Measurements from ENCODE around the gene SLCO1A2.
"Not testable (repeated sequence)": the region's sequence is repeated elsewhere in the genome, so short reads cannot be mapped to it uniquely, and the experiment has no call there.

Gene SLCO1A2

GRCh38 chr12:21372602-21373001 is 37.9 kb upstream of the SLCO1A2 start, which contains the start of gene IAPP:
TSS of gene IAPP (plus strand) at chr12:21372902. CDS start at chr12:21373352, 450 bp downstream.
- Histone ChIP-seq H4K20me1 (ENCODE audit: insufficient read depth) (no peaks in the 10 kb centered on the region), H3K4me1 (ENCODE audit: low read depth, poor library complexity, severe bottlenecking) (no peaks in the 10 kb centered on the region), H3K9ac (no peak within 1 kb of the TSS), H3K27me3 (ENCODE audit: insufficient read depth, low read depth) (no peaks in the 10 kb centered on the region), H3K4me2 (no peak within 1 kb of the TSS), H3K4me3 (IDR thresholded peaks at IDR 0.05; ENCODE audit: insufficient read depth, low read depth, low read length) (no peak within 1 kb of the TSS), H3K36me3 (ENCODE audit: insufficient read depth) (no peaks in the 10 kb centered on the region), H2AFZ (ENCODE audit: low read depth) (no peak within 1 kb of the TSS), H3K79me2 (ENCODE audit: insufficient read depth, low read depth) (no peaks in the 10 kb centered on the region), H3K27ac (no peak within 1 kb of the TSS)
- TF ChIP-seq CTCF (conservative IDR thresholded peaks at IDR 0.05; ENCODE audit: low read depth, low read length), result no peak

- H3K4me3 ChIP-seq (IDR thresholded peaks at IDR 0.05; ENCODE audit: insufficient read depth, low read depth, low read length), result no peak overlapping the region
- no peaks in the 10 kb centered on the region for H3K36me3 ChIP-seq (ENCODE audit: insufficient read depth)
- no peaks in the 10 kb centered on the region for H3K4me1 ChIP-seq (ENCODE audit: low read depth, poor library complexity, severe bottlenecking)
- H3K79me2 ChIP-seq (ENCODE audit: insufficient read depth, low read depth), result no peaks in the 10 kb centered on the region
- H4K20me1 ChIP-seq (ENCODE audit: insufficient read depth), result no peaks in the 10 kb centered on the region
- no peak overlapping the region for H3K4me2 ChIP-seq
- H3K27me3 ChIP-seq (ENCODE audit: insufficient read depth, low read depth), result no peaks in the 10 kb centered on the region
- H2AFZ ChIP-seq (ENCODE audit: low read depth), result no peak overlapping the region
- TF ChIP-seq CTCF (conservative IDR thresholded peaks at IDR 0.05; ENCODE audit: low read depth, low read length), result no peak
- no peak overlapping the region for H3K9ac ChIP-seq
- H3K27ac ChIP-seq, result no peak overlapping the region
These were observed 36.2 kb upstream of the SLCO1A2 start for GRCh38 chr12:21370845-21371449.

- Histone ChIP-seq H3K27me3 (ENCODE audit: insufficient read depth, low read depth) (no peaks in the 10 kb centered on the region), H3K36me3 (ENCODE audit: insufficient read depth) (no peaks in the 10 kb centered on the region)
- no peak for TF ChIP-seq CTCF (conservative IDR thresholded peaks at IDR 0.05; ENCODE audit: low read depth, low read length)
These were observed 34.6 kb upstream of the SLCO1A2 start for GRCh38 chr12:21369141-21369980.

GRCh38 chr12:21360632-21361031 is 25.9 kb upstream of the SLCO1A2 start:
- H4K20me1 ChIP-seq (ENCODE audit: insufficient read depth); H3K4me1 ChIP-seq (ENCODE audit: low read depth, poor library complexity, severe bottlenecking); H3K4me3 ChIP-seq (IDR thresholded peaks at IDR 0.05; ENCODE audit: insufficient read depth, low read depth, low read length); H3K9ac ChIP-seq; H2AFZ ChIP-seq (ENCODE audit: low read depth); H3K27me3 ChIP-seq (ENCODE audit: insufficient read depth, low read depth); H3K4me2 ChIP-seq; H3K79me2 ChIP-seq (ENCODE audit: insufficient read depth, low read depth); H3K27ac ChIP-seq; H3K36me3 ChIP-seq (ENCODE audit: insufficient read depth): not testable (repeated sequence)

More at GRCh38 chr12:21369141-21369980, 34.6 kb upstream of the SLCO1A2 start:
- Histone ChIP-seq H2AFZ (ENCODE audit: low read depth) (no peak overlapping the region), H3K9ac (no peak overlapping the region), H3K4me2 (no peak overlapping the region), H3K27ac (no peak overlapping the region), H3K4me1 (ENCODE audit: low read depth, poor library complexity, severe bottlenecking) (no peaks in the 10 kb centered on the region), H3K4me3 (IDR thresholded peaks at IDR 0.05; ENCODE audit: insufficient read depth, low read depth, low read length) (no peak overlapping the region), H3K79me2 (ENCODE audit: insufficient read depth, low read depth) (no peaks in the 10 kb centered on the region), H4K20me1 (ENCODE audit: insufficient read depth) (no peaks in the 10 kb centered on the region)

GRCh38 chr12:21354641-21355040 is 19.9 kb upstream of the SLCO1A2 start:
- Histone ChIP-seq H3K9ac (no peak overlapping the region), H3K36me3 (ENCODE audit: insufficient read depth) (no peaks in the 10 kb centered on the region), H2AFZ (ENCODE audit: low read depth) (no peak overlapping the region), H3K27me3 (ENCODE audit: insufficient read depth, low read depth) (no peaks in the 10 kb centered on the region), H4K20me1 (ENCODE audit: insufficient read depth) (no peaks in the 10 kb centered on the region), H3K4me1 (ENCODE audit: low read depth, poor library complexity, severe bottlenecking) (no peaks in the 10 kb centered on the region), H3K79me2 (ENCODE audit: insufficient read depth, low read depth) (no peaks in the 10 kb centered on the region), H3K4me3 (IDR thresholded peaks at IDR 0.05; ENCODE audit: insufficient read depth, low read depth, low read length) (no peak overlapping the region), H3K27ac (no peak overlapping the region), H3K4me2 (no peak overlapping the region)
- no peak for TF ChIP-seq CTCF (conservative IDR thresholded peaks at IDR 0.05; ENCODE audit: low read depth, low read length)

Data from KMS-11 (cell line).